Subcutaneous adipose tissue (tissue), 4 donors: ENCODE results near the gene STK17B. TPM values are rescaled to one million over a fixed set of nuclear protein-coding genes. Genes with fewer than 3 reads are reported as not detected.

Experiments
- total RNA-seq, 4 donors: library from RNA; depleted of rRNA; stranded (reverse); fragments of >200 nt; gene quantifications; one replicate each; pipeline ENCODE4 v1.1.0, GENCODE V29; 2016
- TF ChIP-seq, protein P1 (sequence below): fragments of 450-650 bp; IDR thresholded peaks from one replicate; pipeline ENCODE4 v1.5.1; 2016; ENCODE audit warnings: low read depth, mild to moderate bottlenecking, control low read depth, antibody characterized with exemption, moderate library complexity

The STK17B gene
- total RNA-seq, 4 donors from 2014 or later, result 49.0 to 109 (median 102) TPM

DNA sequence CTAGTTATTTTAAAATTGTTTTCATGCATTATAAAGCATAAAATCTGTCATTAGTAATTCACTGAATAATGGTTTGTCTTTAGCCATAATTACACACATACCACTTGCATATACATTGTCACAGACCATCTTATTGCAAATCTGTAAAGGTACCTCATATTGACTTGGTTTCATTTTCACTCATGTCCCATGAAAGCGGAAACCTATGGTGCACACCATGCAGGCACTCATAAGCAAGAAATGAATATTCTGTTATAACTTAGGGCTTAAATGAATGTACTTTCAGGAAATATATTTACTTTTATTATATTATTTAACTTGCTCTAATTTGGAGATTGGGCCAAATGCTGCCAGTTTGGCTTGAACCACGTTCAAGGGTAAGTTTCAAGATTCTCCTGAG is 29.2 kb upstream of the STK17B start:
- TF ChIP-seq, protein P1, sequence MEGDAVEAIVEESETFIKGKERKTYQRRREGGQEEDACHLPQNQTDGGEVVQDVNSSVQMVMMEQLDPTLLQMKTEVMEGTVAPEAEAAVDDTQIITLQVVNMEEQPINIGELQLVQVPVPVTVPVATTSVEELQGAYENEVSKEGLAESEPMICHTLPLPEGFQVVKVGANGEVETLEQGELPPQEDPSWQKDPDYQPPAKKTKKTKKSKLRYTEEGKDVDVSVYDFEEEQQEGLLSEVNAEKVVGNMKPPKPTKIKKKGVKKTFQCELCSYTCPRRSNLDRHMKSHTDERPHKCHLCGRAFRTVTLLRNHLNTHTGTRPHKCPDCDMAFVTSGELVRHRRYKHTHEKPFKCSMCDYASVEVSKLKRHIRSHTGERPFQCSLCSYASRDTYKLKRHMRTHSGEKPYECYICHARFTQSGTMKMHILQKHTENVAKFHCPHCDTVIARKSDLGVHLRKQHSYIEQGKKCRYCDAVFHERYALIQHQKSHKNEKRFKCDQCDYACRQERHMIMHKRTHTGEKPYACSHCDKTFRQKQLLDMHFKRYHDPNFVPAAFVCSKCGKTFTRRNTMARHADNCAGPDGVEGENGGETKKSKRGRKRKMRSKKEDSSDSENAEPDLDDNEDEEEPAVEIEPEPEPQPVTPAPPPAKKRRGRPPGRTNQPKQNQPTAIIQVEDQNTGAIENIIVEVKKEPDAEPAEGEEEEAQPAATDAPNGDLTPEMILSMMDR, result no peak

DNA sequence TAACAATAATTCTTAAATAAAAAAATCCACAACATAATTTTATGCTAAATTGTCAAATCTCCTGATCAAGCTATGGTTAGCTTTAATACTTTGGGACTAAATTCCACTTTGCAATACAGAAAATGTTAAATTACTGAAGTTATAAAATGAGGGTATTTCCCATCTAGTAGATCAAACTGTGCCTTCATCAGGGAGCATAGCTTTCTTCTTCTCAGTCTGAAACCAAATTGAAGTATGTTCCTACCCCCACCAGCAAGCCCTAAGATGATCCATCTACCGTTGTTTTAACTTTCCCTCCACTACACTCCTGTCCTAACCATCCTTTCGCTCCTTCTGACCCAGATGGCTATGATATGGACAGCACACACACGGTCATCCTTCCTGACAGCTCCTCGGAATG is 24.4 kb upstream of the STK17B start:
- TF ChIP-seq, protein P1, result no peak

DNA sequence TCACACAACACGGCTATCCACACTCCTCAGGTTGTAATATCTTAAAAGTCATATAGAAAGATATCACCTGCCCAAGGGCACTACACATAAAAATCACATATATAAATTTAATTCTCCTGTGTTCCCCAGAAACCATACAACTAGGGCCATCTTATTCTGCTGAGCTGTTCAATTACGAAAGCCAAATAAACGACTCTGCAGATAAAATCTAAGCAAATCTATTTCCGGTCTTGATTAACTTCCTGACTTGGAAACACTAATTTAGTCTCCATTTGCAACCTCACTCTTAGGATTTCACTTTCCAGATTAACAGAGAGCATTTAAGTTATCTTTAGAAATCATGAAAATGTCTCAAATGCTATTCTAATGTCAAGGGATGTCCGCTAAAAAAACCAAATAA is 23.9 kb upstream of the STK17B start:
- TF ChIP-seq, protein P1, result no peak

DNA sequence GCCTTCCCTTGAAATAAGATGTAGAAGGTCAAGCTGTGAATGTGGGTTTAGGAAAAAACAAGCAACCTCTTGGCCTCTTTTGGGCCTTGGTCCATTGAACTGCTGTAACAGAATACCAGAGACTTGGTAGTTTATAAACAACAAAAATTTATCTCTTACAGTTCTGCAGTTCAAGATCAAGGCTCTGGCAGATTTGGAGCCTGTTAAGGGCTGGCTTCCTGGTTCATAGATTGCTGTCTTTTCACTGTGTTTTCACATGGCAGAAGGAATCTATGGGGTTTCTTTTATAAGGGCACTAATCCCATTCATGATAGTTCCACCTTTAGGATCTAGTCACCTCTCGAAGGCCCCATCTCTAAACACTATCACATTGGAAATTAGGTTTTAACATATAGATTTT is 20.2 kb upstream of the STK17B start:
- TF ChIP-seq, protein P1, result no peak

DNA sequence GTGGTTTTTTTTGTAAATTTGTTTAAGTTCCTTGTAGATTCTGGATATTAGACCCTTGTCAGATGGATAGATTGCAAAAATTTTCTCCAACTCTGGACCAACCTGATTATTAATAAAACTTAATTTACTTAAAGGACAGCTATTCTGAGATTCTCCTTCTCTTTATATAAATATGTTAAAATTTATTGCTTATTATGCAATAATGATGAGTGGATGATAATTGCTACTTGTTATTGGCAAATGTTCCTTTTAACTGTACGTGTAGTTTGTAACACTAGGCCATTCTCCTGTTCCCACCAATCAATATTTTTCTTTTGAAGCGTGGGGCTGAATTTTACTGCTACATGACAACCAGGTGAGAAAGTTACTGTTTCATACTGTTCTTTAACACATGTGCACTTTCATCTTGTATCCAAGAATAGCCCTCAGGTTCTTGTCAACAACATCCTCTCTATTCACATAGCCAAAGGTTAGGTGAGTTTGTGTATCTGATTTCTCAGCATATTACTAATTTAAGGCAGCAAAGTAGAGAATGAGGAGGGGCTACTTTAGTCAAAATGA is 16.6 kb upstream of the STK17B start:
- TF ChIP-seq, protein P1, result no peak

DNA sequence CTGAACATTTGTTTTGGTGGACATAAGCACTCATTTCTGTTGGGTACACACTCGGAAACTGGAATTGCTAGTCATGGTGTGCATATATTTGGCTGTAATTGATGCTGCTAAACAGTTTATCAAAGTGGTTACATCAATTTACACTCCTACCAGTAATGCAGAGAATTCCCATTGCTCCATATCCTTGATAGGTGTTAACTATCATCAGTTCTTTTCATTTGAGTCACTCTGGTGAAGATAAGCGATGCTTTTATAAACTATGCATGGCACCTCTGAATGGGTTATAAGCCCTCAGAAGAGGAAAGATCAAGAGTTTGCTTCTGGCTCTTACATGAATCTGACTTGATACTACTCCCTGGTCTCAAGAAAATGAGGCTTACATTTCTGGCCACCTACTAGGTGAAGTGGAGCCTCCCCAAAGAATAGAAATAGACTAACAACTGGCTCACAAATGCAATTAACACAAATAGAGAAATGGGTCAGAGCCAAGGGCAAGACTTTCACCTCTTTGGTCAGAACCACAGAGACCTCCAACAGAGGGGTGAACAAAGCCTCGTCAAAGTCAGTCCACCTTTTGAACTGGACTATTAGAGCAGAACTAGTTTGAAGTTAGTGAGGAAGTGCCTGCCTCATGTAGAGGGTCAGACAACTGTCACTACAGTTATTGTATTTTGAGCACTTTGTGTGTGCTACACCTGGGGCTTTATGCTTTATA is 15.0 kb upstream of the STK17B start:
- TF ChIP-seq, protein P1, result no peak

DNA sequence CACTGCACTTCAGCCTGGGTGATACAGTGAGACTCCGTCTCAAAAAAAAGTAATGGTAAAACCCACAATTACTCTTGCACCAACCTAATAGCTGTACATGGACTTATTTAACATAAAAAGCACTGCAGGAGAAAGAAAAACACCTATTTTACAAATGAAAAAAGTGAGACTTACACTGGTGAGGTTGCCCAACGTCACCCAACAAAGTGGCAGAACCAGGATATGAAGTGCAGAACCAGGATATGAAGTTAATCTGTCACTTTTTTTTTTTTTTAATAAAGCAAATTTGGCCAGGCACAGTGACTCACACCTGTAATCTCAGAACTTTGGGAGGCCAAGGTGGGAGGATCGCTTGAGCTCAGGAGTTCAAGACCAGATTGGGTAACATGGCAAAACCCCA is 13.5 kb upstream of the STK17B start:
- TF ChIP-seq, protein P1, result no peak
